NCI-H82 treated with DMSO at 0.1 percent for 48 hours (cell line): ENCODE results near the gene PLEKHN1.

Experiments
- DNase-seq: peaks from one replicate; lab custom pipeline; 2025; ENCODE audit not compliant: unreplicated experiment; lab: John Stamatoyannopoulos, UW

Gene PLEKHN1

DNA sequence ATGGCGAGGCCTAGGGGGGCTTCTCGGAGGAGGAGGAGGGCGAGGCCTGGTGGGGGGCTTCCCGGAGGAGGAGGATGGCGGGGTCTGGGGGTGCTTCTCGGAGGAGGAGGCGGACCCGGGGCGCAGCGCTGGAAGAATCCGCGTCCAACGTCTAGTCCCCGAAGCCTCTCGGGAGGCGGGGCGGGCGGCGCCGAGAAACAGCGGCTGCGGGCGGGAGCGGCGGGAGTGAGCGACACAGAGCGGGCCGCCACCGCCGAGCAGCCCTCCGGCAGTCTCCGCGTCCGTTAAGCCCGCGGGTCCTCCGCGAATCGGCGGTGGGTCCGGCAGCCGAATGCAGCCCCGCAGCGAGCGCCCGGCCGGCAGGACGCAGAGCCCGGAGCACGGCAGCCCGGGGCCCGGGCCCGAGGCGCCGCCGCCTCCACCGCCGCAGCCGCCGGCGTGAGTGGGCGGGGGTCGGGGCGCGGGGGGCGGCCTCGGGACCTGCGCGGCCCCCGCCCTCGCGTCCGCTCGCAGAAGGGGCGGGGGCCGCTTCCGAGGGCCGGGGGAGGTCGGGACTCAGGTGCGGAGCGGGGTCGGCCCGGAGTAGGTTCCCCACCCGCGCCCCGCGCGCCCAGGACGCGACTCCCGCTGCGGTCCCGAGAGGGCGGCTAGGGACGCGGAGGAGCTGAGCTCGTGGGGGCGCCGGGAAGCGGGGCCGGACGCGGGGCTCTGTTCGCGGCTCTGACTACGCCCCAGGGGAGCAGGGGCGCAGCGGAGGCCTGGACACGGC, 5.7 kb upstream of the PLEKHN1 start, which contains the start of gene KLHL17:
KLHL17 (plus strand) TSS at position 222 of the 769 bp plus-strand sequence; CDS start at position 332, 110 bp downstream.
- DNase-seq = peak; percentile 23

GRCh38 chr1:961132-961669, 5.1 kb upstream of the PLEKHN1 start:
- DNase-seq = no peak

GRCh38 chr1:962381-963300, 3.6 kb upstream of the PLEKHN1 start:
- DNase-seq = no peak

- no peak for DNase-seq
These were observed 3.0 kb upstream of the PLEKHN1 start for GRCh38 chr1:963301-963651.

- no peak for DNase-seq
These were observed 2.3 kb upstream of the PLEKHN1 start for GRCh38 chr1:963746-964525.

- no peak for DNase-seq
These were observed 1.4 kb upstream of the PLEKHN1 start for GRCh38 chr1:964691-965525.

GRCh38 chr1:965526-966134, 652 bp upstream of the PLEKHN1 start:
- no peak for DNase-seq

GRCh38 chr1:966704-967300, 520 bp downstream of the PLEKHN1 start:
- no peak for DNase-seq

DNA sequence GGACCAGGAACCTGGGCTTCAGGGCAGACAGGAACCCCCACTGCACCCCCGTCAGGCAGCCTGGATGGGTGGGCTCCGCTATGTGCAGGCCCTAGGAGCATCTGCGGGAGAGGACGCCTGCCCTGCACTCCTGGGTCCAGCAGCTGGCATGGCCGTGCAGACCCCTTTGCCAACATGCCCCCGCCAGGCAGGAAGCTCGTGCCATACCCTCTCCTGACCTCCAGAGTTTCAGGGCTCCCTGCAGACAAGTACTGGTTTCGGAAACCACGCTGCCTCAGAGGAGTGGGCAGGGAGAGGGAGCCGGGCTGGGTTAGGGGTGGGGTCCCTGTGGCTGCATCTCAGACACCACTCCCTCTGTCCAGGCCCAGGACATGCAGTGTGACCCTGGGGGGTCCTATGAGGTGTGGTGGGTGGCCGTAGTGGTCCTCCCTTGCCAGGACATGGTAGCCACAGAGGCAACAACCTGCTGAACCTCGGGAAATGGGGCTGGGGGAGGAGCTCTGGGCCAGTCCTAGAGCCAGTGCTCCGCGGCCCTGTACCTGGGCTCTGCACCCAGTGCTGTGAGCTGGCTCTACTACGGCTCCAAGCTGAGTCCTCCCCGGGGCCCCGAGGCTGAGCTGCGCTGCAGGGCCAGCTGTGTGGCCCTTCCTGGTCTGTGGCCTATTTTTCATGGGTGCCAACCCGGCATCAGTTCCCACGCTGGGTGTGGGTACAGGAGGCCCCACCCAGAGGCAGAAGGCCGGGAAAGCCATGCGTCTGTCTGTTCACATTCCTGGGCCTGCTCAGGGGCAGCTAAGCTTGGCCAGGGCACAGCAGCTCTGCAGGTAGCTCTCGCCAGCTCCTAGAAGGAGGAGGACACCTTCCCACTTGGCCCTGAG, 1.4 kb downstream of the PLEKHN1 start:
- no peak for DNase-seq

GRCh38 chr1:969260-969855, 3.1 kb downstream of the PLEKHN1 start:
- no peak for DNase-seq

DNA sequence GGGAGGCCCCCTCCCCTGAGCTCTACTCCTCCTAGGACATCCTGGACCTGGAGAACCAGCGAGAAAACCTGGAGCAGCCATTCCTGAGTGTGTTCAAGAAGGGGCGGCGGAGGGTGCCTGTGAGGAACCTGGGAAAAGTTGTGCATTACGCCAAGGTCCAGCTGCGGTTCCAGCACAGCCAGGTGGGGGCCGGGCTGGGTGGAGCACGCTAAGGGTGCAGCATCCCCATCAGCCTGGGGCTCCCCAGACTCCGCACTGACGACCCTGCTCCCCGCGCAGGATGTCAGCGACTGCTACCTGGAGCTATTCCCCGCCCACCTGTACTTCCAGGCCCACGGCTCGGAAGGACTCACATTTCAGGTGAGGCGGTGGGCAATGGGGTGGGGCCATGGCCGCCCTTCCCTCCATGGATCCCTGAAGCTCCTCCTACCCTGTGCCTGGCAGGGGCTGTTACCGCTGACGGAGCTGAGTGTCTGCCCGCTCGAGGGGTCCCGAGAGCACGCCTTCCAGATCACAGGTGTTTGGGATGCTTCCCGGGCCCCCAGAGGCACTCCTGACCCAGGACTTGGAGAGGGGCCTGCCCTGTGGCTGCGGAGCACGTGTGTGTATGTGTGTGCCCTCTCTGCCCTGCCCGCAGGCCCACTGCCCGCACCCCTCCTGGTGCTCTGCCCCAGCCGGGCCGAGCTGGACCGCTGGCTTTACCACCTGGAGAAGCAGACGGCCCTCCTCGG, 4.1 kb downstream of the PLEKHN1 start:
- DNase-seq = no peak

DNA sequence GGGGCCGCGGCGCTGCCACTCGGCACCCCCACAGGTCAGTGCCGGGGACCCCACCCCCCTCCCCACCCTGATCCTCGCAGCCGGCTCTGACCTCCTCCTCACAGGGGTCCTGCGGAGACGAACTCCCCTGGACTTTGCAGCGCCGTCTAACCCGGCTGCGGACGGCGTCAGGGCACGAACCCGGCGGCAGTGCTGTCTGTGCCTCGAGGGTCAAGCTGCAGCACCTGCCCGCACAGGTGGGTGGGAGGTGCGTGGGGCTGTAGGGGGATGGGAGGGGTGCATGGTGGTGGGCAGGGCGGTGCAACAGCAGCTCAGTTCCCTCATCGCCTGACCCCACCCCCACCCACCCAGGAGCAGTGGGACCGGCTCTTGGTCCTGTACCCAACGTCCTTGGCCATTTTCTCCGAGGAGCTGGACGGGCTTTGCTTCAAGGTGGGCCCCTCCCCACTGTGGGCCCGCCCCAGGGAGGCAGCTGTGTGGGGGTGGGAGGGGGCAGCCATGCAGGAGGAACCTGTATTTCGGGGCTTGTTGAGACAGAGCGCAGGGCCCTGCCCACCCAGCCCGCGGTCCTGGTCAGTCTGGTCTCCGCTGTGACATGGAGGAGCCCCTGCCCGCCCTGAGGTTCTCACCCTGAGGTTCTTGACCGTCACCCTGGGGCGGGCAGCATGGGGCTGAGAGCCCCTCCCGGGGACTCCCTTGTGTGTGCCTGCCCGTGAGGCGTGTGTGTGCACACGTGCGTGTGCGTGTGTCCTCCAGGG, 4.9 kb downstream of the PLEKHN1 start:
- no peak for DNase-seq

DNA sequence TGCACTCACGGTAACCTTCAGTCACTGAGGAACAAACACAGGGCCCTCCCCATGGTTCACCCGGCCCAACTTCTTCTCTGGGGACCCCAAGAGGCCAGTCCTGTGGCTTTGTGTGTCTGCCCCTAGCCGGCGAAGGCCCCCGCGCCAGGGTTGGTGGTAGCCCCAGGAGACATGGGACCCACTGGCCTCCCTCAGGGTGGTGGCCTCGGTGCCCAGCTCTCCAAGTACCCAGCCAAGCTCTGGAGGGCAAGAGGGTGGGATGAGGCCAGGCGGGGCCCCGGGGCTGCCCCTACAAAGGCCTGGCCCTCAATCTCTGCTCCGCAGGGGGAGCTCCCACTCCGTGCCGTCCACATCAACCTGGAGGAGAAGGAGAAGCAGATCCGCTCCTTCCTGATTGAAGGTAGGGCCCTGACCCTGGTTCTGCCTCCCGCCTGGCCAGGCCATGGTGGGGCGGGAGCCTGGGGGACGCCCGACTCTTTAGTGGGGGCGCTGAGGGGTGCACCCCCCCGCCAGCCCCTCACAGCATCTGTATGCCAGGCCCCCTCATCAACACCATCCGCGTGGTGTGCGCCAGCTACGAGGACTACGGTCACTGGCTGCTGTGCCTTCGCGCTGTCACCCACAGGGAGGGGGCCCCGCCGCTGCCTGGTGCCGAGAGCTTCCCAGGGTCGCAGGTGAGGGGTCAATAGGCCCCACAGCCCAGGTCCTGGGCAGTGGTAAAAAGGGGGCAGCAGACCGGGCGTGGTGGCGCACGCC, 5.6 kb downstream of the PLEKHN1 start:
- no peak for DNase-seq

DNA sequence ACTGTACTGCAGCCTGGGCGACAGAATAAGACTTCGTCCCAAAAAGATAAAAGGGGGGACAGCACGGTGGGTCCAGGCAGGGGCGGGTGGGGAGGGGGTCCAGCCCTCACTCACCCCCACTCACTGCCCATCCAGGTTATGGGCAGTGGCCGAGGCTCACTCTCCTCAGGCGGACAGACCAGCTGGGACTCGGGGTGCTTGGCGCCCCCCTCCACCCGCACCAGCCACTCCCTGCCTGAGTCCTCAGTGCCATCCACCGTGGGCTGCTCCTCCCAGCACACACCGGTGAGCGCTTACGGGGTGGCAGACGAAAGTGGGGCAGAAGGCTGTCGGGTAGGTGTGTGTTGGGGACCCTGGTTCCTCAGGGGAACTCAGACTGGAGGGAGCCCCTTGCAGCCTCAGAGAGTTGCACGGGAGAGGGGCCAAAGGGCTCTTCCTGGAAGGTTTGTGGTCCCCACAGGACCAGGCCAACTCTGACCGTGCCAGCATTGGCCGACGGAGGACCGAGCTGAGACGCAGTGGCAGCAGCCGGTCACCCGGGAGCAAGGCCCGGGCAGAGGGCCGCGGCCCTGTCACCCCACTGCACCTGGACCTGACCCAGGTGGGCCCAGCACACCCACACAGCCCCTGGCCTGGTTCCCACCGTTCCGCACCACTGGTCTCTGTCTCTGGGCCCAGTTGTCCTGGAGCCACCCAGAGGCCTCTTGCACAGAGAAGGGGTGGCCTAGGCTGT, 6.6 kb downstream of the PLEKHN1 start:
- DNase-seq = no peak
